ENCODE measurements around the gene CDC42EP4.

Gene CDC42EP4

GRCh38 chr17:73262676-73263642, 48.8 kb downstream of the CDC42EP4 start:
- Histone ChIP-seq H3K27me3 (ENCODE audit: control insufficient read depth, insufficient read depth, low read length) (no peaks in the 10 kb centered on the region), H3K4me3 (ENCODE audit: low read length) (no peak overlapping the region), H3K4me1 (ENCODE audit: control insufficient read depth, insufficient read depth, low read length) (peaks cover 35% of the 10 kb centered on the region), H3K9me3 (ENCODE audit: control insufficient read depth, low read length) (no peaks in the 10 kb centered on the region), H3K9ac (ENCODE audit: low read length) (peak overlapping the region; percentile 47), H3K36me3 (ENCODE audit: control insufficient read depth, insufficient read depth, low read length) (no peaks in the 10 kb centered on the region)

DNA sequence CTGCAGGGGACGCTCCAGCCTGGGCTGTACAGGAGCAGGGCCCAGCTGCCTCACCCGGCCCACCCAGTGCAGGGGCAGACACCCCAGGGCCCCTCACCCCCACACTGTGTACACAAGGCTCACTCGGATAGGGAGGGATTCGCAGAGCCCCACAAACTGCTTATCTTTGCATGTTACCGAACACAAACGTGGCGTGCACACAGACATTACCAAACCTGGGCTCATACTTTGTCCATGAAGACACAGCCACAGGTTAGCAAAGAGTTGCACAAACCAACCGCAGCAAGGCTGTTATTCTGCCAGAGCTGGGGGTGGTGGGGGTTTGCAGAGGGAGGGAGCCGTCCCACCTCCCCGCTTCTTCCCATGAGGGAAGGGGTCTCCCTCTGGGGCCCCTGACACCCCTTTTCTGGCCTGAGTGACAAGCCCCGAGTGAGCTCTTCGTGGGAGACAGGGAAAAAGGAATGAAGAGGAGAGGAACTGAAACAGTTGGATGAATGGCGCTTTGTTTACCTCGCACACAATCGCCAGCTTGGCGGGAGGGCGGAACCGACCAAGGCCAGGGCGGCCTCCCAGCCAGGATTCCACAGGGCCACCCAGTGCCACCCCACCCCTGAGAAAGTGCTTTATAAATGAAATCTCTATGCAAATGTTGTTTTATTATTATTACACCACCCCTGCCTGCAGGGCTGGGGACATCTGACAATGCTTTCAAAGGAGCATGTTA, 49.7 kb downstream of the CDC42EP4 start:
- no peak overlapping the region for H3K4me3 ChIP-seq (ENCODE audit: low read length)
- H3K36me3 ChIP-seq (ENCODE audit: control insufficient read depth, insufficient read depth, low read length), result no peaks in the 10 kb centered on the region
- no peaks in the 10 kb centered on the region for H3K27me3 ChIP-seq (ENCODE audit: control insufficient read depth, insufficient read depth, low read length)
- no peaks in the 10 kb centered on the region for H3K9me3 ChIP-seq (ENCODE audit: control insufficient read depth, low read length)
- peaks cover 29% of the 10 kb centered on the region for H3K4me1 ChIP-seq (ENCODE audit: control insufficient read depth, insufficient read depth, low read length)
- H3K9ac ChIP-seq (ENCODE audit: low read length), result peak overlapping the region; percentile 67

DNA sequence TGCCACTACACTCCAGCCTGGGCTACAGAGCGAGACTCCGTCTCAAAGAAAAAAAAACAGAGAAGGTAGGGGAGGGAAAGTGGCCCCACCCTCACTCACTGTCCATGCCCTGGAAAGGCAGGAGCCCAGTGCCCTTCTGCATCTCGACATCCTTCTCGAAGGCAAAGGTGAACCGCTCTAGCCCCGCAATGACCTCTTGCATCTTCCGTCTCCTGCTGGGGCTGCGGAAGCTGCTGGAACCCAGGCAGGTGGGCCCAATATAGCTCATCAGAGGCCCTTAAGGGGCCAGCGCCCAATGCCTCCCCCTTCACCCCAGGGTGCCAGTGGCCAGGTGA, 50.2 kb downstream of the CDC42EP4 start, which contains the start of gene CPSF4L:
Gene CPSF4L, minus strand, starts transcription at position 264 of the 335 bp plus-strand sequence. Its CDS starts 62 bp downstream, at position 202.
- Histone ChIP-seq H3K36me3 (ENCODE audit: control insufficient read depth, insufficient read depth, low read length) (no peaks in the 10 kb centered on the region), H3K4me1 (ENCODE audit: control insufficient read depth, insufficient read depth, low read length) (peaks cover 29% of the 10 kb centered on the region), H3K27me3 (ENCODE audit: control insufficient read depth, insufficient read depth, low read length) (no peaks in the 10 kb centered on the region), H3K4me3 (ENCODE audit: low read length) (no peak within 1 kb of the TSS), H3K9me3 (ENCODE audit: control insufficient read depth, low read length) (no peaks in the 10 kb centered on the region), H3K9ac (ENCODE audit: low read length) (peak within 1 kb of the TSS; percentile 67)

DNA sequence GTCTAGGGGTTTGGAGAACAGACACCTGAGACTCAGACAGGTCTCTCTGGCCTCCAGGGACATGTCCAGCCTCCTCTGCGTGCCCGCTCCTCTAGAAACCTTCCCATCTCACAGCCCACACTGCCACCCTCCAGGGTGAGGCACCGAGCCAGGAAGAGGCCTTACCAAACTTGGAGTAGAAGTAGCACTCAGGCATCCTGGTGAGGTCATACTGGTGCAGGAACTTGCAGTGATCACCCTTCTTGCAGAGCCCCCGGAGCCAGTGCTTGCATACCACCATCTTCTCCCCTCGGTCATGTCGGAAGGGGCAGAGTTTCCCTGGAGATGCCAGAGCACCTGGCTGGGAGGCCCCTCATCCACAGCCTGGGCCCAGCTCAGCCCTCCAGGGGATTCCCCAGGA, 54.3 kb downstream of the CDC42EP4 start:
- H3K36me3 ChIP-seq (ENCODE audit: control insufficient read depth, insufficient read depth, low read length), result no peaks in the 10 kb centered on the region
- no peak overlapping the region for H3K9ac ChIP-seq (ENCODE audit: low read length)
- H3K9me3 ChIP-seq (ENCODE audit: control insufficient read depth, low read length), result no peaks in the 10 kb centered on the region
- H3K27me3 ChIP-seq (ENCODE audit: control insufficient read depth, insufficient read depth, low read length), result no peaks in the 10 kb centered on the region
- no peak overlapping the region for H3K4me3 ChIP-seq (ENCODE audit: low read length)
- H3K4me1 ChIP-seq (ENCODE audit: control insufficient read depth, insufficient read depth, low read length), result peaks cover 18% of the 10 kb centered on the region

DNA sequence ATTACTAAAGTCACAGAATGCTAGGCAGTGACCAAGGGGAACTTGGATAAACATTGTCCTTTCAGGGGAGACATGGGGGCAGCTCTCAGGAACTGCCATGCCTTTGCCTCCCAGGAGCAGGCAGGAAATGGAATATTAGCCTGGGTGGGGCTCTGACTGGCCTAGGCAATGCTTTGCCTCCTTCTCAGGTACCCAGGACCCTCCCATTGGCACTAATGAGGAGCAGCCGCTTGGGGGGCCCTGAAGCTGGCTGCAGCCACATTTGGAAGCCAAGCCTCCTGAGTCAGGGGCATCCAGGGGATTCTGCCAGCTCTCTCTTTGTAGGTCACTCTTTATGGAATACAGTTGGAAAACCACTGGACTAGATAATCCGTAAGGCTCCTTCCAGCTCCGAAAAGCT, 55.6 kb downstream of the CDC42EP4 start:
- H3K4me1 ChIP-seq (ENCODE audit: control insufficient read depth, insufficient read depth, low read length), result peaks cover 5% of the 10 kb centered on the region
- H3K27me3 ChIP-seq (ENCODE audit: control insufficient read depth, insufficient read depth, low read length), result no peaks in the 10 kb centered on the region
- H3K36me3 ChIP-seq (ENCODE audit: control insufficient read depth, insufficient read depth, low read length), result no peaks in the 10 kb centered on the region
- H3K4me3 ChIP-seq (ENCODE audit: low read length), result no peak overlapping the region
- H3K9ac ChIP-seq (ENCODE audit: low read length), result no peak overlapping the region
- no peaks in the 10 kb centered on the region for H3K9me3 ChIP-seq (ENCODE audit: control insufficient read depth, low read length)

DNA sequence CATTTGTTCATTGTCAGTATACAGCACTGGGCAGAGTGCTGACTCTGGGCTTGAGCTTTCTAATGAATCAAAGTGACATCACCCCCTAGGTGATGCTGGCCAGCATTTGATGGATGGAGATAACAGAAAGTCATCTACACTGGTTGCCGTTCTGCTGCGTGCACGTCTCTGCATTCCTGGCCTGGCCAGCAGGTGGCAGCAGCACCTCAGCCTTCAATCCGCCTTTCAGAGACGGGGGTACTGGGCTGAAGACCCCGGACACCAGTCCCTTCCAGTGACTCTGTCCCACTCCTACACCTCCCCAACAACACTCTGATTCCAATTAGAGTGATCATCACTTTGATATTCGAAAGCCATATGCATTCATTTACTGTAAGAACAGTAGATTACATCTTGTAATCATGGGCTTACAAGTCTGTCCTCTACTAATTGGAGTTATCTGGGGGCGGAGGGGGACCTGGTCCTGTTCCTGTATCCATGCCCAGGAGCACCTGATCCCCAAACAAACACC, 56.1 kb downstream of the CDC42EP4 start:
- H3K4me1 ChIP-seq (ENCODE audit: control insufficient read depth, insufficient read depth, low read length), result peaks cover under 1% of the 10 kb centered on the region
- no peak overlapping the region for H3K4me3 ChIP-seq (ENCODE audit: low read length)
- H3K9me3 ChIP-seq (ENCODE audit: control insufficient read depth, low read length), result no peaks in the 10 kb centered on the region
- no peaks in the 10 kb centered on the region for H3K36me3 ChIP-seq (ENCODE audit: control insufficient read depth, insufficient read depth, low read length)
- H3K27me3 ChIP-seq (ENCODE audit: control insufficient read depth, insufficient read depth, low read length), result no peaks in the 10 kb centered on the region
- H3K9ac ChIP-seq (ENCODE audit: low read length), result no peak overlapping the region

DNA sequence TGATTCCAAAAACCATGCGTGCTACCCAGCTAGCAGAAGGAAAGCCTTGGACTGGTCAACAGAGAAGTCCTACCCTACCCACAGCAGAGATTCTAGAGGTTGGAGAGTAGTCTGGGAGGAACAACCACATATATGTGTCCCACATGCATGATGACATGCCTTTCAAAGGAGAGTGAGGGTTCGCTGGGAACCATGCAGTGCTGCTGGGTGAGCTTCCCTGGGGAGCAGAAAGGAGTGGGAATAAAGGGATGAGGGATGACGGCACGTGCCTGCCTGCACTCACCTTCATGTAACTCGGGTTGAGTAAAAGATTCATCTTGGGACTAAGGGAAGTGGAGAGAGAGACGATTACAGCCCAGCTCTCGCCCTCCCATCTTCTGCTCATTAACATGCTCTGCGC, 59.9 kb downstream of the CDC42EP4 start:
- Histone ChIP-seq H3K36me3 (ENCODE audit: control insufficient read depth, insufficient read depth, low read length) (no peaks in the 10 kb centered on the region), H3K4me1 (ENCODE audit: control insufficient read depth, insufficient read depth, low read length) (no peaks in the 10 kb centered on the region), H3K9ac (ENCODE audit: low read length) (no peak overlapping the region), H3K27me3 (ENCODE audit: control insufficient read depth, insufficient read depth, low read length) (no peaks in the 10 kb centered on the region), H3K9me3 (ENCODE audit: control insufficient read depth, low read length) (no peaks in the 10 kb centered on the region), H3K4me3 (ENCODE audit: low read length) (no peak overlapping the region)

- Histone ChIP-seq H3K36me3 (ENCODE audit: control insufficient read depth, insufficient read depth, low read length) (no peaks in the 10 kb centered on the region), H3K9ac (ENCODE audit: low read length) (no peak overlapping the region), H3K4me1 (ENCODE audit: control insufficient read depth, insufficient read depth, low read length) (no peaks in the 10 kb centered on the region), H3K9me3 (ENCODE audit: control insufficient read depth, low read length) (no peaks in the 10 kb centered on the region), H3K4me3 (ENCODE audit: low read length) (no peak overlapping the region), H3K27me3 (ENCODE audit: control insufficient read depth, insufficient read depth, low read length) (no peaks in the 10 kb centered on the region)
These were observed 60.8 kb downstream of the CDC42EP4 start for GRCh38 chr17:73250851-73251640.

- Histone ChIP-seq H3K27me3 (ENCODE audit: control insufficient read depth, insufficient read depth, low read length) (no peaks in the 10 kb centered on the region), H3K4me3 (ENCODE audit: low read length) (no peak overlapping the region), H3K36me3 (ENCODE audit: control insufficient read depth, insufficient read depth, low read length) (no peaks in the 10 kb centered on the region), H3K9ac (ENCODE audit: low read length) (no peak overlapping the region), H3K9me3 (ENCODE audit: control insufficient read depth, low read length) (no peaks in the 10 kb centered on the region), H3K4me1 (ENCODE audit: control insufficient read depth, insufficient read depth, low read length) (no peaks in the 10 kb centered on the region)
These were observed 62.1 kb downstream of the CDC42EP4 start for GRCh38 chr17:73249700-73250099.

GRCh38 chr17:73248532-73248931, 63.3 kb downstream of the CDC42EP4 start:
- Histone ChIP-seq H3K9me3 (ENCODE audit: control insufficient read depth, low read length) (no peaks in the 10 kb centered on the region), H3K27me3 (ENCODE audit: control insufficient read depth, insufficient read depth, low read length) (no peaks in the 10 kb centered on the region), H3K36me3 (ENCODE audit: control insufficient read depth, insufficient read depth, low read length) (no peaks in the 10 kb centered on the region), H3K4me1 (ENCODE audit: control insufficient read depth, insufficient read depth, low read length) (no peaks in the 10 kb centered on the region), H3K4me3 (ENCODE audit: low read length) (no peak overlapping the region), H3K9ac (ENCODE audit: low read length) (no peak overlapping the region)

DNA sequence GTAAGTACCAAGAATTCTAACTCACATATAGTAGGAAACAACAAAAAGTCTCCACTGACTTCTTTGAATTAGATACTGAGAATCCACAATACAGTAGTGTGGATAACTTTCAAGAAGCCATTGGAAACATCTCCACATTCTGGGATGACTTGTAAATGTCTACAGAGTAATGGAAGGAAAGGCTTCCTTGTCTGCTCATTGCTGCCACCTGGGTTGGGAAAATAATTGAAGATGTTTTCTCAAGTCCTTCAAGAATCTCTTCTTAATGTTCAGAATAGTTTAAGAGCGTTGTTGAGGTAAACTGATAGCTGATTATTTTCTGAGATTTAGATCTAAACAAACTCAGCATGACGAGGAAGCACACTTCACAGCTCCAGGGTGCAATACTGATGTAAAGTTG, 64.1 kb downstream of the CDC42EP4 start:
- H3K36me3 ChIP-seq (ENCODE audit: control insufficient read depth, insufficient read depth, low read length), result peaks cover under 1% of the 10 kb centered on the region
- H3K4me1 ChIP-seq (ENCODE audit: control insufficient read depth, insufficient read depth, low read length), result no peaks in the 10 kb centered on the region
- H3K4me3 ChIP-seq (ENCODE audit: low read length), result no peak overlapping the region
- H3K27me3 ChIP-seq (ENCODE audit: control insufficient read depth, insufficient read depth, low read length), result no peaks in the 10 kb centered on the region
- H3K9me3 ChIP-seq (ENCODE audit: control insufficient read depth, low read length), result no peaks in the 10 kb centered on the region
- H3K9ac ChIP-seq (ENCODE audit: low read length), result no peak overlapping the region

Measured in mucosa of stomach (tissue), 1 donor.